AG09309 (cell line): ENCODE results near the gene KMT2E.

ENCODE experiments used
- DNase-seq: peaks from one replicate; pipeline ENCODE4 v3.0.0-alpha.2; 2010; ENCODE audit warnings: low read depth
- H3K4me3 ChIP-seq: 2 replicates; pipeline ENCODE4 v1.5.1; 2011; ENCODE audit warnings: mild to moderate bottlenecking, low read depth, low read length, moderate library complexity; ENCODE audit not compliant: control insufficient read depth
- TF ChIP-seq, protein P1 (sequence below): IDR thresholded peaks from 2 replicates; pipeline ENCODE4 v1.5.1; 2011; ENCODE audit warnings: mild to moderate bottlenecking, low read depth, low read length, inconsistent platforms; ENCODE audit not compliant: insufficient read depth, control insufficient read depth; ENCODE audit errors: missing control alignments

KMT2E gene

DNA sequence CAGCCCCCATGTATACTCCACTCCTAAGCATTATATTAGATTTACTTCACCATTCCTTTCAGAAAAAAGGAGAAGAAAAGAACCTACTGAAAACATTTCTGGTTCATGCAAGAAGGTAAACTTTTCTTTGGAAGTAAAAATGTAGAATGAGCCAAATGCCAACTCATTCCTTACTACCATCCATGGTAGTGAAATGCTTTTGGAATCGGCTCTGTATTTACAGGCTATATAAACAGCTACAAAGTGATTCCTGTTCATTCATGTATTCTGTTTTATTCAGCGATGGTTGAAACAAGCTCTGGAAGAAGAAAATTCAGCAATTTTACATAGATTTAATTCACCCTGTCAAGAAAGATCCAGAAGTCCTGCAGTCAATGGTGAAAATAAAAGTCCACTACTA is 91.6 kb downstream of the KMT2E start:
- TF ChIP-seq, protein P1, sequence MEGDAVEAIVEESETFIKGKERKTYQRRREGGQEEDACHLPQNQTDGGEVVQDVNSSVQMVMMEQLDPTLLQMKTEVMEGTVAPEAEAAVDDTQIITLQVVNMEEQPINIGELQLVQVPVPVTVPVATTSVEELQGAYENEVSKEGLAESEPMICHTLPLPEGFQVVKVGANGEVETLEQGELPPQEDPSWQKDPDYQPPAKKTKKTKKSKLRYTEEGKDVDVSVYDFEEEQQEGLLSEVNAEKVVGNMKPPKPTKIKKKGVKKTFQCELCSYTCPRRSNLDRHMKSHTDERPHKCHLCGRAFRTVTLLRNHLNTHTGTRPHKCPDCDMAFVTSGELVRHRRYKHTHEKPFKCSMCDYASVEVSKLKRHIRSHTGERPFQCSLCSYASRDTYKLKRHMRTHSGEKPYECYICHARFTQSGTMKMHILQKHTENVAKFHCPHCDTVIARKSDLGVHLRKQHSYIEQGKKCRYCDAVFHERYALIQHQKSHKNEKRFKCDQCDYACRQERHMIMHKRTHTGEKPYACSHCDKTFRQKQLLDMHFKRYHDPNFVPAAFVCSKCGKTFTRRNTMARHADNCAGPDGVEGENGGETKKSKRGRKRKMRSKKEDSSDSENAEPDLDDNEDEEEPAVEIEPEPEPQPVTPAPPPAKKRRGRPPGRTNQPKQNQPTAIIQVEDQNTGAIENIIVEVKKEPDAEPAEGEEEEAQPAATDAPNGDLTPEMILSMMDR, result no peak
- no peak overlapping the region for H3K4me3 ChIP-seq
- no peak for DNase-seq

- no peak overlapping the region for H3K4me3 ChIP-seq
- no peak for DNase-seq
- TF ChIP-seq, protein P1, result no peak
Measured at GRCh38 chr7:105106473-105106872, 92.5 kb downstream of the KMT2E start.

GRCh38 chr7:105107458-105107857 is 93.5 kb downstream of the KMT2E start:
- DNase-seq, result no peak
- TF ChIP-seq, protein P1, result no peak
- H3K4me3 ChIP-seq, result no peak overlapping the region

- TF ChIP-seq, protein P1, result no peak
- DNase-seq, result no peak
- no peak overlapping the region for H3K4me3 ChIP-seq
Measured at GRCh38 chr7:105112440-105113418, 98.7 kb downstream of the KMT2E start.

DNA sequence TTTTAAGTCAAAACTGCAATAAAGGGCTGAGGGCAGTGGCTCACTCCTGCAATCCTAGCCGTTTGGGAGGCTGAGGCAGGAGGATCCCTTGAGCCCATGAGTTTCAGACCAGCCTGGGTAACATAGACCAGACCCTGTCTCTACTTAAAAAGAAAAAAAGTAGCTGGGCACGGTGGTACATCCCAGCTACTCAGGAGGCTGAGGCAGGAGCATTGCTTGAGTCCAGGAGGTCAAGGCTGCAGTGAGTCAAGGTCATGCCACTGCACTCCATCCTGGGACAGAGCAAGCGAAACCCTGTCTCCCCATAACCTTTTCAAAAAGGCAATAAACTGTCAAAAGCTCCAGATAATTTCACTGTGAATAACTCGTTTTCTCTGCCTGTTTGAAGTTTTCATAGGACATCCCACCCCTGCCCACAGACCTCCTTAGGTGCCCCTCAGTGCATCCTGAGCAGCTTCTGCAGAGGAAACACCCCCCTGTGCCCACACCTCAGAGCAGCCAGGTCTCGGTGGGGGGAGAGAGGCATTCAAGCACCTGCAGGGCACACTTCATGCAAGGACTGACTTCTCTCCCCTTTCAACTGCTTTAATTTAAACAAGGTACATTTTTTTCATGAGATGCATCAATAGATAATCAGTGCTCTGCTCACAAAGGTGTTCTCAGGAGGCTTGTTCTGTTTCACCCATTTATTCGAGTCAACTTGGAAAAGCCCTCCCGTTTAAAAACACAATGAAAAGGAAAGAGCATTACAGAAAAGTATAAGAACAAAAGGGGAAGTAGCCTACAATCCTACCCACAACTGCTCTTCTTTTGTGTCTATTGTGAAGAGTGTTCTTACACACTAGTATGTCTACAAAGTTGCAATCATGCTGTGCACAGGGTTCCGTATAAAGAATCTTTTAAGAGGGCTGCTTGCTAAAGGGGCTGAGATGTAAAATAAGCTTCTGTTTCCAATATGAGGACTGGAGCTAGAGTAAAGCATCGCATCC is 104.9 kb downstream of the KMT2E start:
- TF ChIP-seq, protein P1, result no peak
- no peak for DNase-seq

DNA sequence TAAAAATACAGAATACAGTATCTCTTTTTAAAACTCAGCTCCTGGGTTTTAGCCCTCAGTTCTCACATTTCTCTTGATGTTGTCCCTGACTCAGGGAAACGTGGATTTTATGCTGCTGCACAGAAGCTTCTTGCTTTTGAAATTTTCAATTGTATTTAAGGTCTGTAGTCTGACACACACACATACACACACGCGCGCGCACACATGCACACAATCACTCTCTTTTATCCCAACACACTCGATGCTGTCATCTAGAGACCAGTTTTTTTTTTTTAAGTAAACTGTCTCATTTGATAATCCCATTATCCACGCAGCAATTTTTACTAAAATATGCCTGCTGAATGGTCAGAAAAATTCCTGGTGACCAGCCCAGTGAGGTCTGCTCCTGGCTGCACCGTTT is 108.6 kb downstream of the KMT2E start:
- no peak overlapping the region for H3K4me3 ChIP-seq
- TF ChIP-seq, protein P1, result no peak
- DNase-seq, result no peak

More for the DNA sequence above, 104.9 kb downstream of the KMT2E start:
- H3K4me3 ChIP-seq, result no peak overlapping the region
